Measurements from ENCODE around the gene RFC3.

DNA sequence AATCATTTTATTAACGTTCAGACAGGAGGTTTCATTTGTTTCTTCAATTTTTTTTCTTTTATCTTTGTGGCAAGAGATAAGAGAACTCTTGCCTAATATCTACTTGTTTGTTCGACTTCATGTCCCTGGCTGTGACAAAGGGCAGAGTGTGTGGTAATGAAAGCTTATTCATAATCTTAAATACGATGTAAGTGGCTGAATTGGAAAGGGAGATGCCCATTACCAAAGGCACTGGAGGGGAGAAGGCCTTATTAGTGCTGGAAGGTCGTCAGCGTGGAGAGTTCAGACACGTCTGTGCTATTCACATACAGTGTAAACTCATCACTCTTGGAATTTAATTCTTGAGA is 54.0 kb downstream of the RFC3 start:
- TF ChIP-seq, protein P1, sequence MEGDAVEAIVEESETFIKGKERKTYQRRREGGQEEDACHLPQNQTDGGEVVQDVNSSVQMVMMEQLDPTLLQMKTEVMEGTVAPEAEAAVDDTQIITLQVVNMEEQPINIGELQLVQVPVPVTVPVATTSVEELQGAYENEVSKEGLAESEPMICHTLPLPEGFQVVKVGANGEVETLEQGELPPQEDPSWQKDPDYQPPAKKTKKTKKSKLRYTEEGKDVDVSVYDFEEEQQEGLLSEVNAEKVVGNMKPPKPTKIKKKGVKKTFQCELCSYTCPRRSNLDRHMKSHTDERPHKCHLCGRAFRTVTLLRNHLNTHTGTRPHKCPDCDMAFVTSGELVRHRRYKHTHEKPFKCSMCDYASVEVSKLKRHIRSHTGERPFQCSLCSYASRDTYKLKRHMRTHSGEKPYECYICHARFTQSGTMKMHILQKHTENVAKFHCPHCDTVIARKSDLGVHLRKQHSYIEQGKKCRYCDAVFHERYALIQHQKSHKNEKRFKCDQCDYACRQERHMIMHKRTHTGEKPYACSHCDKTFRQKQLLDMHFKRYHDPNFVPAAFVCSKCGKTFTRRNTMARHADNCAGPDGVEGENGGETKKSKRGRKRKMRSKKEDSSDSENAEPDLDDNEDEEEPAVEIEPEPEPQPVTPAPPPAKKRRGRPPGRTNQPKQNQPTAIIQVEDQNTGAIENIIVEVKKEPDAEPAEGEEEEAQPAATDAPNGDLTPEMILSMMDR (IDR thresholded peaks at IDR 0.05), result no peak
- TF ChIP-seq RAD21 (IDR thresholded peaks at IDR 0.05; ENCODE audit: low read length), result no peak
- TF ChIP-seq MXI1 (IDR thresholded peaks at IDR 0.05; ENCODE audit: low read depth, low read length), result no peak
- TF ChIP-seq, protein P2, sequence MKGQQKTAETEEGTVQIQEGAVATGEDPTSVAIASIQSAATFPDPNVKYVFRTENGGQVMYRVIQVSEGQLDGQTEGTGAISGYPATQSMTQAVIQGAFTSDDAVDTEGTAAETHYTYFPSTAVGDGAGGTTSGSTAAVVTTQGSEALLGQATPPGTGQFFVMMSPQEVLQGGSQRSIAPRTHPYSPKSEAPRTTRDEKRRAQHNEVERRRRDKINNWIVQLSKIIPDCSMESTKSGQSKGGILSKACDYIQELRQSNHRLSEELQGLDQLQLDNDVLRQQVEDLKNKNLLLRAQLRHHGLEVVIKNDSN (IDR thresholded peaks at IDR 0.05; ENCODE audit: borderline replicate concordance, low read depth), result no peak
- TF ChIP-seq, protein P3, sequence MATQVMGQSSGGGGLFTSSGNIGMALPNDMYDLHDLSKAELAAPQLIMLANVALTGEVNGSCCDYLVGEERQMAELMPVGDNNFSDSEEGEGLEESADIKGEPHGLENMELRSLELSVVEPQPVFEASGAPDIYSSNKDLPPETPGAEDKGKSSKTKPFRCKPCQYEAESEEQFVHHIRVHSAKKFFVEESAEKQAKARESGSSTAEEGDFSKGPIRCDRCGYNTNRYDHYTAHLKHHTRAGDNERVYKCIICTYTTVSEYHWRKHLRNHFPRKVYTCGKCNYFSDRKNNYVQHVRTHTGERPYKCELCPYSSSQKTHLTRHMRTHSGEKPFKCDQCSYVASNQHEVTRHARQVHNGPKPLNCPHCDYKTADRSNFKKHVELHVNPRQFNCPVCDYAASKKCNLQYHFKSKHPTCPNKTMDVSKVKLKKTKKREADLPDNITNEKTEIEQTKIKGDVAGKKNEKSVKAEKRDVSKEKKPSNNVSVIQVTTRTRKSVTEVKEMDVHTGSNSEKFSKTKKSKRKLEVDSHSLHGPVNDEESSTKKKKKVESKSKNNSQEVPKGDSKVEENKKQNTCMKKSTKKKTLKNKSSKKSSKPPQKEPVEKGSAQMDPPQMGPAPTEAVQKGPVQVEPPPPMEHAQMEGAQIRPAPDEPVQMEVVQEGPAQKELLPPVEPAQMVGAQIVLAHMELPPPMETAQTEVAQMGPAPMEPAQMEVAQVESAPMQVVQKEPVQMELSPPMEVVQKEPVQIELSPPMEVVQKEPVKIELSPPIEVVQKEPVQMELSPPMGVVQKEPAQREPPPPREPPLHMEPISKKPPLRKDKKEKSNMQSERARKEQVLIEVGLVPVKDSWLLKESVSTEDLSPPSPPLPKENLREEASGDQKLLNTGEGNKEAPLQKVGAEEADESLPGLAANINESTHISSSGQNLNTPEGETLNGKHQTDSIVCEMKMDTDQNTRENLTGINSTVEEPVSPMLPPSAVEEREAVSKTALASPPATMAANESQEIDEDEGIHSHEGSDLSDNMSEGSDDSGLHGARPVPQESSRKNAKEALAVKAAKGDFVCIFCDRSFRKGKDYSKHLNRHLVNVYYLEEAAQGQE (IDR thresholded peaks at IDR 0.05; ENCODE audit: low read depth, low read length), result no peak
- TF ChIP-seq POLR2AphosphoS5 (IDR thresholded peaks at IDR 0.05; ENCODE audit: low read depth, low read length), result no peak
- no peak for TF ChIP-seq TAF1 (IDR thresholded peaks at IDR 0.05; ENCODE audit: borderline replicate concordance, low read depth, low read length)
- TF ChIP-seq GABPA (IDR thresholded peaks at IDR 0.05; ENCODE audit: low read depth), result no peak

Measured in SK-N-SH (cell line).